RWPE2 (cell line): ENCODE results near the gene MRPL10.

ENCODE experiments used
- ATAC-seq: fragments of 200-7000 bp; cut with Tn5 transposase; 3 replicates; pipeline ENCODE4 v1.9.1; 2021; ENCODE audit warnings: low read depth
- DNase-seq: peaks from one replicate; pipeline ENCODE4 v3.0.0-alpha.2; 2020; ENCODE audit warnings: low spot score
- H3K27ac ChIP-seq: fragments of 450-650 bp; 2 replicates; pipeline ENCODE4 v1.5.1; 2017; ENCODE audit warnings: mild to moderate bottlenecking; ENCODE audit not compliant: poor library complexity, severe bottlenecking
- H3K27me3 ChIP-seq: fragments of 250-450 bp; sonication (Bioruptor Pico); 2 replicates; pipeline ENCODE4 v1.5.1; 2021; ENCODE audit warnings: mild to moderate bottlenecking, moderate library complexity; ENCODE audit not compliant: insufficient read depth, poor library complexity, severe bottlenecking
- H3K36me3 ChIP-seq: fragments of 250-450 bp; sonication (Bioruptor Pico); 2 replicates; pipeline ENCODE4 v1.5.1; 2020; ENCODE audit warnings: low read depth, mild to moderate bottlenecking, moderate library complexity
- H3K4me1 ChIP-seq: fragments of 250-450 bp; sonication (Bioruptor Pico); 2 replicates; pipeline ENCODE4 v1.5.1; 2021; ENCODE audit warnings: mild to moderate bottlenecking, moderate library complexity; ENCODE audit not compliant: insufficient read depth, poor library complexity, severe bottlenecking
- H3K4me3 ChIP-seq: fragments of 250-450 bp; sonication (Bioruptor Pico); 2 replicates; pipeline ENCODE4 v1.5.1; 2021; ENCODE audit warnings: mild to moderate bottlenecking, moderate library complexity; ENCODE audit not compliant: severe bottlenecking
- H3K9me3 ChIP-seq: fragments of 250-450 bp; sonication (Bioruptor Pico); 2 replicates; pipeline ENCODE4 v1.5.1; 2021; ENCODE audit warnings: mild to moderate bottlenecking, moderate library complexity; ENCODE audit not compliant: severe bottlenecking
- TF ChIP-seq, protein P1 (sequence below): fragments of 450-650 bp; IDR thresholded peaks from one replicate; pipeline ENCODE4 v1.5.1; 2017; ENCODE audit warnings: mild to moderate bottlenecking, moderate library complexity; ENCODE audit not compliant: poor library complexity, severe bottlenecking

The MRPL10 gene

DNA sequence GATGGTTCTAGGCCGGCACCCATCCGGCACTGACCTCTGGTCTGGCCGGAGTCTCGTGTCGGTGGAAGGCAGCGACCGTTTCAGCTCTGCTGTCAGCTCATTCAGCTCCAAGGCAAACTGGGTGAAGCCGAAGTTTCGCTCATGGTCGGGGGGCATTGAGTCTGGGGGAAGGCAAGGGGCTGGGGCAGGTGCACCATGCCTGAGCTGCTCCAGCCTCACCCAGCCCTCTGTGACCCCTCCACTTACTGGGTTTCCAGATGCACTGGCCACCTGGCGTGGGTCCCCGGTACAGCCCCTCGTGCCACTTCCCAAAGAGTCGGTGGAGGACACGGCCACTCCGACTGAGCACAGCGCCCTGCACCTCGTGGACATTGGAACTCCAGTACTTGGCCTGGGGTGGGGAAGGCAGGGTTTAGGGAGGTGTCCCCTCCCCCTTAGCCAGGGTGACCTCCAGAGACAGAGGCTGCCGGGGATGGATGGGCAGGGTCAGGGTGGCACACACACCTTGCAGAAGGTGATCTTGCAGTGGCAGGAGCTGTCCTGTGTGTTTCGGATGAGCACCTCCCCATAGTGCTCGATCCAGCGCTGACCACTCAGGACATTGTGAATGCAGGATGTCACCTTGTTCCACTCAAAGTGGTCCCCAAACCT lies 22.4 kb downstream of the MRPL10 start:
- TF ChIP-seq, protein P1, sequence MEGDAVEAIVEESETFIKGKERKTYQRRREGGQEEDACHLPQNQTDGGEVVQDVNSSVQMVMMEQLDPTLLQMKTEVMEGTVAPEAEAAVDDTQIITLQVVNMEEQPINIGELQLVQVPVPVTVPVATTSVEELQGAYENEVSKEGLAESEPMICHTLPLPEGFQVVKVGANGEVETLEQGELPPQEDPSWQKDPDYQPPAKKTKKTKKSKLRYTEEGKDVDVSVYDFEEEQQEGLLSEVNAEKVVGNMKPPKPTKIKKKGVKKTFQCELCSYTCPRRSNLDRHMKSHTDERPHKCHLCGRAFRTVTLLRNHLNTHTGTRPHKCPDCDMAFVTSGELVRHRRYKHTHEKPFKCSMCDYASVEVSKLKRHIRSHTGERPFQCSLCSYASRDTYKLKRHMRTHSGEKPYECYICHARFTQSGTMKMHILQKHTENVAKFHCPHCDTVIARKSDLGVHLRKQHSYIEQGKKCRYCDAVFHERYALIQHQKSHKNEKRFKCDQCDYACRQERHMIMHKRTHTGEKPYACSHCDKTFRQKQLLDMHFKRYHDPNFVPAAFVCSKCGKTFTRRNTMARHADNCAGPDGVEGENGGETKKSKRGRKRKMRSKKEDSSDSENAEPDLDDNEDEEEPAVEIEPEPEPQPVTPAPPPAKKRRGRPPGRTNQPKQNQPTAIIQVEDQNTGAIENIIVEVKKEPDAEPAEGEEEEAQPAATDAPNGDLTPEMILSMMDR: no peak
- Histone ChIP-seq H3K4me1 (peaks cover 10% of the 10 kb centered on the region), H3K27me3 (no peaks in the 10 kb centered on the region), H3K36me3 (peaks cover 7% of the 10 kb centered on the region; the same call in 1 of the 2 replicates), H3K9me3 (no peaks in the 10 kb centered on the region), H3K27ac (no peak overlapping the region), H3K4me3 (no peak overlapping the region)
- DNase-seq (peak; percentile 61), ATAC-seq (no peak)

- TF ChIP-seq, protein P1: no peak
- ATAC-seq (no peak), DNase-seq (peak; percentile 47)
- Histone ChIP-seq H3K36me3 (peaks cover 7% of the 10 kb centered on the region; the same call in 1 of the 2 replicates), H3K4me3 (no peak overlapping the region), H3K4me1 (peaks cover 10% of the 10 kb centered on the region), H3K27ac (no peak overlapping the region), H3K27me3 (no peaks in the 10 kb centered on the region), H3K9me3 (no peaks in the 10 kb centered on the region)
Measured at GRCh38 chr17:47808036-47808829, 23.1 kb downstream of the MRPL10 start.

GRCh38 chr17:47807421-47807820 lies 23.9 kb downstream of the MRPL10 start:
- Histone ChIP-seq H3K9me3 (no peaks in the 10 kb centered on the region), H3K4me1 (peaks cover 10% of the 10 kb centered on the region), H3K27ac (no peak overlapping the region), H3K4me3 (no peak overlapping the region), H3K36me3 (peaks cover 7% of the 10 kb centered on the region; the same call in 1 of the 2 replicates), H3K27me3 (no peaks in the 10 kb centered on the region)
- TF ChIP-seq, protein P1: no peak
- ATAC-seq: no peak
- no peak for DNase-seq

GRCh38 chr17:47806913-47807255 lies 24.5 kb downstream of the MRPL10 start:
- Histone ChIP-seq H3K4me1 (peaks cover 10% of the 10 kb centered on the region), H3K9me3 (no peaks in the 10 kb centered on the region), H3K27me3 (no peaks in the 10 kb centered on the region), H3K4me3 (no peak overlapping the region), H3K36me3 (peaks cover 7% of the 10 kb centered on the region; the same call in 1 of the 2 replicates), H3K27ac (no peak overlapping the region)
- DNase-seq: no peak
- no peak for ATAC-seq
- TF ChIP-seq, protein P1: no peak
